Activated CD8-positive, alpha-beta memory T cell treated with anti-CD3 and anti-CD28 coated beads, Interleukin-2, amount 50 U/mL, for 24 hours (primary cell): ENCODE results near the gene GLRA3.
"Not testable (repeated sequence)": the region's sequence is repeated elsewhere in the genome, so short reads cannot be mapped to it uniquely, and the experiment has no call there.

Source experiments
- DNase-seq: peaks from one replicate; pipeline ENCODE4 v3.0.0-alpha.2; 2020; ENCODE audit errors: extremely low read depth

Gene GLRA3

DNA sequence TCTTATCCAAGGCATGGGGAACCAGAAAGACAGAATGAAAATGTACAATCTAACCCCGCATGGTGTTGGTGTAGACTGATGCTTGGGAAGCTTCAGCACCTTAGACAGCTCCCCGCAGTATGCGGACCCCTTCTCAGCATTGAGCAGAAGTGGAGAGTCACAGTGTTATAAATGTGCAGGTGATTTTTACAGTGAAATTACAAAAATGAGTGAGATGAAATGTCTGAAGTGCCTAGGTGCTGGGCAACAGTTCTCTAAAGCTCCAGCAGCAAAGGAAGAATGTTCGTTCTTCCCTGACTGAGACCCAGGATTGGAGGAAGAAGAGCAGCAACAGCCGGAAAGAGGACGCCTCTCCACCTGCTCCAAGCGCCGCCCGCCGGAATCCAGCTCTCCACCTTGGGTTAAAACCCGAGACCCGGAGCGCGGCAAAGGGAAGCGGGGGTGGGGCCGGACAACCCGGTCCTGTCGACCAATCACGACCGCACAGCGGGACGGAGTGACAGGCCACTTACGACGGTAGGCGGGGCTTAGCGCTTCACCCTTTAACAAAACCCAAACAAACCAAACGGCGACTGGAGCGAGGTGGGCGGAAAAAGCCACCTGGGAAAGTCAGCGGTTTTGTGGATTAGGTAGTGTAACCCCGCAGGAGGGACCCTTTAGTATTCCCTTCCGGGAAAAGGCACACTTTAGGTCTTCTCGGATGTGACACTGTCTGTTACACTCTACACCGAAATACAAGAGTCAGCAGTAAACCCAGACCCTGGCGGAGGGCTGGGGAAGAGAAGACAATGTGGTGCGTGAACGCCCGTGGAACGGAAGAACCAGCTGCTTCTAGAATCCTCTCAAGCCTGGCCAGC, at the start of gene GLRA3:
Gene GLRA3 (minus strand): TSS at position 403 of the 857 bp plus-strand sequence. CDS start 436 bp downstream, outside the sequence.
- no peak for DNase-seq

GRCh38 chr4:174874898-174875297, 45.9 kb upstream of the GLRA3 start:
- DNase-seq: no peak

- no peak for DNase-seq
Observed at GRCh38 chr4:174873931-174874330, 44.9 kb upstream of the GLRA3 start.

DNA sequence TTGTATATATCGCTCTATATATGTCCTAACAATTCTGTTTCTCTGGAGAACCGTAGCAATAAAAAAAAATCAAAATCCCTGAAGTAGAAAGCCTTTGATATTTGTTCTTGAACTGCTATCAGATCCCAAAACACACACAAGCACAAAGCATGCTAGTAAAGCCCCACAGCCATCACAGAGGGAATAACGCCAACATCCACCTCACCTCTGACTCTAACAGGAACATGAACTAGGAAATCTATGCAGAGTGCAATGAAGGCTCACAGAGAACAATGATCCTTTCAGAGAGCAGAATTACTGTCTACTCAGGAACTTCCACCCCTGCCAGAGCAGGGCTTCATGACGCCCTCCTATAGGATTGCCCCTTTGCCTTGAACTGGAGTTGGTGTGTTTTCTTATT, 44.1 kb upstream of the GLRA3 start:
- DNase-seq: not testable (repeated sequence)

DNA sequence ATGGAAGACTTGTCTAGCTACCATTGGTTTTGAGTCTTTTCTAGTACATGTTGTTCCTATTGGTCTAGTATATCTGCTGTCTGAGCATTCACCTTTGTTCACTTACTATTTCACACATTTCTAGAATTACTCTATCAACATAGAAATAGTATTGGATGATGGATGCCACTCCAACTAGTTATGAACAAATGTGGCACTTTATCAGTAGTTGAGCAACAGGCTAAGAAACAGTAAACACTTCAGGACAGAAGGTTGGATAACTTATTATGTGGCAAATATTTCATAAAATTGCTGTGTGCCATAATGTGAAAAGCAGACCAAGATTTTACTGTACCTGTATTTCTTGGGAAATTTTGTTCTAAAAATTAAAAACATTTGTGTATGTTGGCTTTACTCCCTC, 42.4 kb upstream of the GLRA3 start:
- no peak for DNase-seq

GRCh38 chr4:174870311-174870710, 41.3 kb upstream of the GLRA3 start:
- no peak for DNase-seq

- no peak for DNase-seq
Observed at GRCh38 chr4:174869339-174869738, 40.3 kb upstream of the GLRA3 start.

DNA sequence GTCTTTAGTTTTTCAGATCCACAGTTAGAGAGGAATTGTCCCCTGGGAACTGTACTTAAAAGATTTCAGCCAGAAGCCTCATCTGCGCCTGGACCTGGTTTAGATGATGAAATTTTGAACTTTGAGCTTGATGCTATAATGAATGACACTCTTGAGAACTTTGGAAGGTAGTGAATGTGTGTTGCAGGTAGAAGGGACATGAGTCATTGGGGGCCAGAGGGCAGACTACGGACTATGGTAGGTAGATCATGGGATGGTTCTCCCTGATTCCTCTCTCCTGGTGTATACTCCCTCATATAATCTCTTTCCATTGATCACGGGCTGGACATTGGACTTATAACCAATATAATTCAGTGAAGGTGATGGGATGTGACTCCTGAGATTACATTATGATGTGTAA, 38.9 kb upstream of the GLRA3 start:
- no peak for DNase-seq

DNA sequence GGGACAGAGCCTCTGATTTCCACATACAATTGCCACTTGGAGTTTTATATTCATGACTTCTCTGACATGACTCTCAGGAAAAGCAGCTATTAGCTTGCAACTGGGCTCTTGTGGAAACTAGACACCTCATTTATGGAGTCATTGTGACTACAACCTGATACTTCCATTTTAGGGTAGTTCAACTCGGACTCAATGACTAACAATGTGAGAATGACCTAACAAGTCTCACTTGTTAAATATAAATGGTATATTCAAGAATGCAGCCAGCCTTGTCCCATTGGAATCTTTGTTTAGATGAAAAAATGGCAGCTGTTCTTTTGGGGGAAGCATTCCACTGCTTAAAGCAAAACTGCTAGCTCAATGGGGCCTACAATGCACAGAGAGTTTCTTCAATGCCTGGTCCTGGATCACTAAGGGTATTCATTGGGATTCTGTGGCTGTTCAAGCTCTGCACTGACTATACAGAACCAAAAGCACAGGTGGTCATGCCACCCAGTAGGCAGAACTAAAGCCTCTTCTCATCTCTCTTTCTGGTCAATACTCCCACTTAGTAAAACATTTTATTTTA, 36.5 kb upstream of the GLRA3 start:
- no peak for DNase-seq

- no peak for DNase-seq
Observed at GRCh38 chr4:174864031-174864430, 35.0 kb upstream of the GLRA3 start.

DNA sequence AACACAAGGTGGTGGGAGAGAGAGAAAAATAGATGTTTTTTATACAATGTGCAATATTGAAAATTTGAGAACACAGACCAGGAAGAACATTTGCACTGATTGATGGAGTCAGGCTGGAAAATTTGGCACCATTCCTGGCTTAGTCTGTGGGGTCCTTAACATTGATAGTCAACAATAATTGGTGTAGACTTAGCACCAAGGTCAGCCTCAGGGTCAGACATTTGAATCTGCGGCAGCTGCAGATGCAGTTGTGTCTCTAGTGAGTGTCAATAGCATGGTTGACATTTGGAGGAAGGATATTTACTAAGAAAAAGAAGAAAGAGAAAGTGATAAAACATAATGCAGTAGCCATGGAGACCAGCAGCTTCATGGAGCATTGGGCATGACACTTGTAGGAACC, 31.5 kb upstream of the GLRA3 start:
- no peak for DNase-seq

- DNase-seq: no peak
Observed at GRCh38 chr4:174859904-174860303, 30.9 kb upstream of the GLRA3 start.

GRCh38 chr4:174856926-174857800, 28.1 kb upstream of the GLRA3 start:
- no peak for DNase-seq

DNA sequence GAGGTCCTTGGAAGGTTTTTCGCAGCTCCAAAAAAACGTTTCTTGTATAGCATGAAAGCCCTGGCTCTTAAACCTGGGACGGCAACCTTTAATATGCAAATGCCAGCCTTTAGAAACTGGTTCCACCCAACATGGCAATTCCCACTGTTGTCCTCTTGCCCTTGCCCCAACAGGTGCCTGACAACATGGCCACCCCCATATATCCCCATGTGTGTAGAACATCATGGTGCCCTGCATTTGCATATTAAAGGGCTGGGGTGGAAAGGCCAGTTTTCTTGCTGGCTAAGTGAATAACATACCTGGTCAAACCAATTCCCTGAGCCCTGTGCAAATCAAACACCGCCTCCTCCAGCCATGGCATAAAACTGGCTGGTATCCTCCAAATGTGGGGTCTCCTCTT, 26.0 kb upstream of the GLRA3 start:
- DNase-seq: no peak

DNA sequence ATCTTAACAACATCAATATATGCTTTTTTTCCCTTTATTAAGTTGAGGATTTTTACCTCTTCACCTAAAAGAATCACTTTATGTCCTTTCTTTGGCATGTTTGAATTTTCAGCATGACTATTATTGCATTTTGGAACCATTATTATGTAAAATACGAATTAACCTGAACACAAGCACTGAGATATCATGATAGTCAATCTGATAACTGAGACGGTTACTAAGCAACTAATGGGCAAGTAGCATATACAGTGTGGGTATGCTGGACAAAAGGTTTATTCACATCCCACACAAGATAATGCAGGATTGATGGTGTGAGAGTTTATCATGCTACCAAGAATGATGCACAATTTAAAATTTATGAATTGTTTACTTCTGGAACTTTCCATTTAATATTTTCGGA, 24.6 kb upstream of the GLRA3 start:
- no peak for DNase-seq

DNA sequence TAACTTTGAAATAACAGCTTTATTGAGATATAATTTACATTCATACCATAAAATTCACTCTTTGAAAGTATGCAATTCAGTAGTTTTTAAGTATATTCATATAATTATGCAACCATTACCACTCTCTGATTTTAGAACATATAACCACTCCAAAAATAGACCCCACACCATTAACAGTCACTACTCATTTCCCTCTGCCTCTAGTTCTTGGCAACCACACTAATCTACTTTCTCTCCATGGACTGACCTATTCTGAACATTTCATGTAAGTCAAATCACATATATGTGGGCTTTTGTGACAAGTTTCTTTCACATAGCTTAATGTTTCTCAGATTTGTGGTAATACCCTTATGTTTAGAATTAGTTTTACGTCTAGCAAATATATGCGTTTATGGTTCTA, 19.5 kb upstream of the GLRA3 start:
- no peak for DNase-seq

DNA sequence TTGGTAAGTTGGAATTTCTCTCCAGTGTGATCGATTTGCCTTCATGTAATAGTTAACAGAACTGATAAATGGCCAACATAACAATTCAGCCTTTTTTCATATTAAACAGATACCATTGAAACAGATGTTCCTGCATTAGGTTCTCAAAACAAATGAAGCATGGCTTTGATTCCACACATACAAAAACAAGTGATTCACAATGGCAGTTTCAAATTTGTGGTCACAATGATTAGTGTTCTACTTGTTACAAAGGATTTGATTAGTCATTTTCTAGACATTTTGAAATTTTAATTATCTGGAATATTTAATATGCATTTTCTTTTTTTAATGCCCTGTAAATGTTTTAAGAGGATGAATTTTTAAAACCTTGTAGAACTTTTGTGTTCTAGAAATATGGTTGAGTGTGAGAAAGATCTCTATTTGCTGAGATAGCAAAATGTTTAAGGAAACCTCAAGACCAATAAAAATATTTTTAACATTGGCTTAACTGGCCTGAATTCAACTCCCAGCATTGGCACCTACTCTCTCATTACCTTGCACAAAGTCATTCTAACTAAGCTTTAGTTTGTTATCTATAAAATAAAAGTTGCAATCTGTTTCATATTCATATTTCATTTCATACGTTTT, 18.9 kb upstream of the GLRA3 start:
- no peak for DNase-seq

- no peak for DNase-seq
Observed at GRCh38 chr4:174835536-174835935, 6.5 kb upstream of the GLRA3 start.

DNA sequence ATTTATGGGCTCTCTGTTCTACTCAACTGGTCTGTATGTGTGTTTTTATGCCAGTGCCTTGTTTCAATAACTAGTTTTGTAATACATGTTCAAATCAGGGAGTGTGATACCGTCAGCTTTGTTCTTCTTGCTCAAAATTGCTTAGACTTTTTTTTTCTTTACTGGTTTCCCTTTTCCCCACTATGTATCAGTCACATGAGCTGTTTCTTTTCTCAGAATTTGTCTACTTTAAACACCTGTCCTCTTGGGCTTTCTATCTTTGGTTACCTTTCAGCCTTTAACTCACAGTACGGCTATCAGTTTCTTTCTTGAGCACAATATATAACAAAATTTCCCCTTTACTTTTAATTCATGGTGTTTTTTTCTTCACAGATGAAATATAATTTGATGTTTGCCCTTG, 5.4 kb upstream of the GLRA3 start:
- no peak for DNase-seq

- no peak for DNase-seq
Observed at GRCh38 chr4:174826660-174827059, 2.4 kb downstream of the GLRA3 start.

- no peak for DNase-seq
Observed at GRCh38 chr4:174815282-174815681, 13.8 kb downstream of the GLRA3 start.

DNA sequence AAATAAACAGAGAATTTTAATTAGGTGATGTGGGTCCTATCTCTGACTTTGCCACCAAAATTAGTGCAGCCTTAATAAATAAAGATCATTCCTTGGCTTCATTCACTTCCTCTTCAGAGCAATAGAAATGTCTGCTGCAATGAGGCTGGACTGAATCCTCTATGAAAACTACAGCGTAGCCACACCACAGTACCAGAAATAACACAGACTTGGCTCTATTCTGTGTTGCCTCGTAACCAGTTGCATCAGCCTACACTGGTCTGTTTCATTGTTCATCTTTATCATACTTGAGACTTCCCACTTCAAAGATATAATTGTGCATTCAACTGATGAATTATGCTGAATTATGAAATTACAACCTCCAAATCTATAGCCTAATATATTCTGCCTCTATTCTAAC, 15.8 kb downstream of the GLRA3 start:
- no peak for DNase-seq
